K562 (cell line): Measurements from ENCODE around the gene SYNGR3. TPM values are rescaled to one million over a fixed set of nuclear protein-coding genes. Genes with fewer than 3 reads are reported as not detected.

Experiments used
- BHLHE40 ChIP-seq: IDR thresholded peaks from 2 replicates; pipeline ENCODE4 v1.6.1; 2011; ENCODE audit warnings: low read length, improper control_type of control experiment
- CEBPG ChIP-seq, 3 experiments: fragments of 200-800 bp in 1 of 3; sonication (Bioruptor generic) in 1 of 3; sonication (generic) in 1 of 3; formaldehyde crosslinking in 1 of 3; IDR thresholded peaks in 2 of 3; conservative IDR thresholded peaks in 1 of 3; 2 replicates each; pipeline versions ENCODE4 v1.6.1 to v1.8.0; 2016 to 2022; ENCODE audit warnings: missing compliant biosample characterization in 2 of 3, missing genetic modification characterization in 2 of 3, mild to moderate bottlenecking in 1 of 3, missing genetic modification reagents in 1 of 3
- CTBP1 ChIP-seq: fragments of 450-650 bp; IDR thresholded peaks from 2 replicates; pipeline ENCODE4 v1.6.1; 2016; ENCODE audit warnings: borderline replicate concordance
- ELK1 ChIP-seq: sonication (generic); formaldehyde crosslinking; IDR thresholded peaks from 2 replicates; pipeline ENCODE4 v1.8.1; 2022; ENCODE audit warnings: missing genetic modification reagents
- FOXK2 ChIP-seq, 2 experiments: fragments of 450-650 bp; IDR thresholded peaks in 1 of 2; conservative IDR thresholded peaks in 1 of 2; 2 replicates each; pipeline ENCODE4 v1.6.1; 2016; ENCODE audit warnings: low read depth in 2 of 2, mild to moderate bottlenecking in 1 of 2
- GABPB1 ChIP-seq: sonication (generic); formaldehyde crosslinking; IDR thresholded peaks from 2 replicates; pipeline ENCODE4 v1.8.0; 2022; ENCODE audit warnings: mild to moderate bottlenecking, missing genetic modification reagents
- GMEB1 ChIP-seq: fragments of 250-450 bp; sonication (Bioruptor Pico); IDR thresholded peaks from 2 replicates; pipeline ENCODE4 v1.4.0; 2020; ENCODE audit warnings: mild to moderate bottlenecking
- HNRNPUL1 ChIP-seq: fragments of 200-400 bp; formaldehyde crosslinking; IDR thresholded peaks from 2 replicates; pipeline ENCODE4 v1.6.1; 2017; ENCODE audit warnings: low read length
- JUN ChIP-seq, 2 experiments: sonication (generic) in 1 of 2; formaldehyde crosslinking in 1 of 2; IDR thresholded peaks; 2 replicates each; pipeline versions ENCODE4 v1.6.1 to v1.8.0; 2012 to 2022; ENCODE audit warnings: borderline replicate concordance in 2 of 2, mild to moderate bottlenecking in 2 of 2, improper control_type of control experiment in 1 of 2, low read depth in 1 of 2, low read length in 1 of 2, missing genetic modification reagents in 1 of 2
- NCOA1 ChIP-seq: fragments of 450-650 bp; IDR thresholded peaks from 2 replicates; pipeline ENCODE4 v1.6.1; 2016; ENCODE audit warnings: low read depth
- PBX2 ChIP-seq, 2 experiments: IDR thresholded peaks in 1 of 2; conservative IDR thresholded peaks in 1 of 2; 2 replicates each; pipeline ENCODE4 v1.6.1; 2016; ENCODE audit warnings: low read depth in 2 of 2, mild to moderate bottlenecking in 1 of 2, missing compliant biosample characterization in 1 of 2, missing genetic modification characterization in 1 of 2, moderate library complexity in 1 of 2
- POU5F1 ChIP-seq: fragments of 150-350 bp; IDR thresholded peaks from 2 replicates; pipeline ENCODE4 v1.6.1; 2014; ENCODE audit warnings: borderline replicate concordance, low read length, low read depth, mild to moderate bottlenecking; ENCODE audit not compliant: partially characterized antibody
- PTRF ChIP-seq: fragments of 450-650 bp; IDR thresholded peaks from 2 replicates; pipeline ENCODE4 v1.6.1; 2016; ENCODE audit warnings: mild to moderate bottlenecking, missing genetic modification characterization, missing compliant biosample characterization
- SIN3B ChIP-seq: fragments of 450-650 bp; IDR thresholded peaks from 2 replicates; pipeline ENCODE4 v1.6.1; 2017; ENCODE audit warnings: low read depth, mild to moderate bottlenecking, moderate library complexity
- SRSF9 ChIP-seq: fragments of 200-400 bp; formaldehyde crosslinking; IDR thresholded peaks from 2 replicates; pipeline ENCODE4 v1.6.1; 2017; ENCODE audit warnings: low read depth, low read length, borderline replicate concordance
- TEAD4 ChIP-seq, 2 experiments: sonication (generic) in 1 of 2; formaldehyde crosslinking in 1 of 2; IDR thresholded peaks; 2 replicates each; pipeline versions ENCODE4 v1.6.1 to v1.8.0; 2012 to 2022; ENCODE audit warnings: borderline replicate concordance in 1 of 2, inconsistent platforms in 1 of 2, low read length in 1 of 2, mild to moderate bottlenecking in 1 of 2, missing genetic modification reagents in 1 of 2
- ZBTB34 ChIP-seq: fragments of 250-450 bp; sonication (Bioruptor Pico); IDR thresholded peaks from 2 replicates; pipeline ENCODE4 v1.8.0; 2021; ENCODE audit warnings: mild to moderate bottlenecking, moderate library complexity
- ZNF282 ChIP-seq: sonication (generic); formaldehyde crosslinking; IDR thresholded peaks from 2 replicates; pipeline ENCODE4 v1.8.1; 2023; ENCODE audit warnings: missing genetic modification reagents
- polyA plus RNA-seq, 8 experiments: library from polyadenylated mRNA; depleted of rRNA in 4 of 8; stranded (reverse) in 5 of 8; unstranded in 3 of 8; fragments of >200 nt; fragmentation: Nextera tagmentation in 2 of 8; fragmentation: Illumina TruSeq in 1 of 8; extraction: Ambion mirVana in 2 of 8; extraction: Trizol in 1 of 8; gene quantifications; 2 replicates each; pipeline versions ENCODE4 v1.2.1 to v1.2.3, GENCODE V29; 2011 to 2014; ENCODE audit warnings: inconsistent platforms in 1 of 8, missing spikeins in 1 of 8
- total RNA-seq, 7 experiments: library from RNA; depleted of rRNA in 6 of 7; stranded (reverse); fragments of >200 nt in 6 of 7; fragmentation: Illumina TruSeq in 2 of 7; extraction: Trizol in 2 of 7; gene quantifications; 2 replicates each; pipeline versions ENCODE4 v1.2.1 to v1.2.3, GENCODE V29; 2011 to 2021; ENCODE audit warnings: low replicate concordance in 1 of 7

Gene SYNGR3
- total and polyA plus RNA-seq, 9 of the 15 experiments (the other 6 are each of a cell fraction or from before 2014, with no cell fraction given) = 3.7 to 69.2 (median 36.3) TPM

- TF ChIP-seq PBX2 (CRISPR knock-in tag; IDR thresholded peaks at IDR 0.05; ENCODE audit: low read depth) = no peak
- no peak for TF ChIP-seq PBX2 (tag; conservative IDR thresholded peaks at IDR 0.05; ENCODE audit: low read depth)
- TF ChIP-seq ZNF282 = 0 out of 2 replicates have a peak, but pooled peaks have one; percentile 44
- no peak for TF ChIP-seq ELK1
- no peak for TF ChIP-seq FOXK2 (conservative IDR thresholded peaks at IDR 0.05 in 1 of 2, IDR thresholded peaks at IDR 0.05 in 1 of 2; ENCODE audit: low read depth in 2 of 2)
- peak; percentile 78 for TF ChIP-seq BHLHE40
- TF ChIP-seq CTBP1 = peak; percentile 99
- TF ChIP-seq ZBTB34 (CRISPR knock-in tag) = no peak
- peak; percentile 97 for TF ChIP-seq SIN3B
- TF ChIP-seq HNRNPUL1 = no peak
- TF ChIP-seq JUN (IDR thresholded peaks at IDR 0.05; ENCODE audit: borderline replicate concordance, low read depth, low read length) = 0 out of 2 replicates have a peak, but pooled peaks have one; percentile 26
- TF ChIP-seq JUN (CRISPR knock-in tag; IDR thresholded peaks at IDR 0.05; ENCODE audit: borderline replicate concordance) = no peak
- TF ChIP-seq CEBPG (CRISPR knock-in tag; IDR thresholded peaks at IDR 0.05) = peak; percentile 57; the same call in 1 of the 2 replicates
- 0 out of 4 replicates have a peak, but pooled peaks of 1 of the 2 experiments have one; percentile 26 for TF ChIP-seq CEBPG (tag; conservative IDR thresholded peaks at IDR 0.05 in 1 of 2, IDR thresholded peaks at IDR 0.05 in 1 of 2)
- TF ChIP-seq POU5F1 = no peak
- TF ChIP-seq SRSF9 = no peak
- 0 out of 2 replicates have a peak, but pooled peaks have one; percentile 25 for TF ChIP-seq TEAD4 (IDR thresholded peaks at IDR 0.05; ENCODE audit: low read length)
- TF ChIP-seq TEAD4 (CRISPR knock-in tag; IDR thresholded peaks at IDR 0.05; ENCODE audit: borderline replicate concordance) = no peak
- TF ChIP-seq GABPB1 (CRISPR knock-in tag) = peak; percentile 81
- TF ChIP-seq NCOA1 = no peak
- TF ChIP-seq GMEB1 (CRISPR knock-in tag) = peak; percentile 58; the same call in 1 of the 2 replicates
- TF ChIP-seq PTRF (tag) = no peak
Observed at GRCh38 chr16:1983544-1984346, 6.0 kb upstream of the SYNGR3 start, which contains the start of gene GFER (continued).
